Neuron (in vitro differentiated cells): ENCODE measurements around the gene AP2A2.

Experiments
- H2AFZ ChIP-seq: one replicate; pipeline ENCODE4 v1.6.1; 2013; ENCODE audit warnings: low read depth, mild to moderate bottlenecking, inconsistent platforms, low read length, moderate library complexity
- H3K27me3 ChIP-seq: one replicate; pipeline ENCODE4 v1.6.1; 2013; ENCODE audit warnings: low read length; ENCODE audit not compliant: insufficient read depth
- H3K36me3 ChIP-seq: one replicate; pipeline ENCODE4 v1.6.1; 2013; ENCODE audit warnings: low read length; ENCODE audit not compliant: insufficient read depth
- H3K4me1 ChIP-seq: one replicate; pipeline ENCODE4 v1.6.1; 2013; ENCODE audit warnings: low read length; ENCODE audit not compliant: insufficient read depth
- H3K4me3 ChIP-seq: 2 replicates; pipeline ENCODE4 v1.5.1; 2013; ENCODE audit warnings: mild to moderate bottlenecking, low read length, moderate library complexity
- H3K9me3 ChIP-seq: one replicate; pipeline ENCODE4 v1.6.1; 2013; ENCODE audit warnings: low read length

The AP2A2 gene

DNA sequence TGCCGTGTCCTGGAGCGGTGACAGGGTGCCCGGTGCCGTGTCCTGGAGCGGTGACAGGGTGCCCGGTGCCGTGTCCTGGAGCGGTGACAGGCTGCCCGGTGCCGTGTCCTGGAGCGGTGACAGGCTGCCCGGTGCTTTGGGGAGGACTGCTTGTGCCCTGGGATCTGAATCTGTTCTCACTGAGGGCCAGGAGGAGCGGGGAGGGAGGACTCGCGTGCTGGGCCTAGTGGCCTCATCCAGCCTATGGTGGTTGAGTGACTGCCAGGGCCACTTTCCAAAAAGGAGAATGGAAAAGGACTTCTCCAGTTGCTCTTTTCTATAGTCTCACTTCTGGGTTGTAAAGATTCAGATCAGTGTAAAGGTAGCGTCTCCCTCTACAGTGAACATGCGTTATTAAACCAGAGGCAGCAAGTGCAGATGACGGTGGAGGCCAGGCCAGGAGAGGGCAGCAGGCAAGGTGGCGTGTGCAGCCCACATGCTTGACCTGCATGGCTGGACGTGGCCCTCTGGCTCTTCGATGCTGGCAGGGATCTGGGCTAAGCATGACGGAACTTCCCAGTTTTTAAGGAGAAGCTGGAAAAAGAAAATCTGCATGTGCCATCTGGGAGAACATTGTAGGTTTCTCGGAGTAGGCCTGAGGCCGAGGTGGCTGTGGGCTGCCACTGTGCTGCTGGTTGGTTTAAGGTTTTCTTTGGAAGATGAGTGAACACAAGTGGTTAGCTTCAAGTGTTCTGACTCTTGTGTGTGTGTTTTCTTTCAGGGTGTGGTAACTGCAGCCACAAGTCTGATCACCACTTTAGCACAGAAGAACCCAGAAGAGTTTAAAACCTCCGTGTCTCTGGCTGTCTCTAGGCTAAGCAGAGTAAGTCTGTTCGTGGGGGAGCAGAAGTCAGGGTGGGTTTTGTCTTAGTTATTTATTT lies 55.0 kb downstream of the AP2A2 start:
- H3K4me3 ChIP-seq, result no peak overlapping the region
- no peaks in the 10 kb centered on the region for H3K4me1 ChIP-seq
- H3K9me3 ChIP-seq, result no peaks in the 10 kb centered on the region
- peaks cover 61% of the 10 kb centered on the region for H3K36me3 ChIP-seq
- H2AFZ ChIP-seq, result no peak overlapping the region
- H3K27me3 ChIP-seq, result no peaks in the 10 kb centered on the region

DNA sequence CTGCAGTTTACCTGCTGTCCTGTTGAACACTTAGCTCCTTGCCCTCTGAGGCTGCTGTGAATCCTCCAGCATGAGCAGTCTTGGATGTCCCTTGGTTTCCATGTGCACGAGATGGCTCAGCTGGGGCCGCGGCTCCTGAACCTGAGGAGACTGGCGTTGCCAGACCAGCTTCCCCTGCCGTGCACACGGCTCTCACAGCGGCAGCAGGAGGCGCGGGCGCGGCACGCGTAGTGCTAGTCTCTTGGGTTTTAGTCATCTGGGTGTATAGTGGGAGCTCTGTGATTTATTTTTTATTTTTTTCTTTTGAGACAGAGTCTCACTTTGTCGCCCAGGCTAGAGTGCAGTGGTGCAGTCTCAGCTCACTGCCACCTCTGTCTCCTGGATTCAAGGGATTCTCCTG lies 56.1 kb downstream of the AP2A2 start:
- no peak overlapping the region for H2AFZ ChIP-seq
- H3K36me3 ChIP-seq, result peaks cover 67% of the 10 kb centered on the region
- no peaks in the 10 kb centered on the region for H3K9me3 ChIP-seq
- no peaks in the 10 kb centered on the region for H3K4me1 ChIP-seq
- H3K4me3 ChIP-seq, result no peak overlapping the region
- no peaks in the 10 kb centered on the region for H3K27me3 ChIP-seq

- no peak overlapping the region for H2AFZ ChIP-seq
- no peaks in the 10 kb centered on the region for H3K9me3 ChIP-seq
- H3K4me1 ChIP-seq, result no peaks in the 10 kb centered on the region
- H3K4me3 ChIP-seq, result no peak overlapping the region
- H3K27me3 ChIP-seq, result no peaks in the 10 kb centered on the region
- H3K36me3 ChIP-seq, result peaks cover 64% of the 10 kb centered on the region
Measured at GRCh38 chr11:984546-984945, 58.9 kb downstream of the AP2A2 start.

DNA sequence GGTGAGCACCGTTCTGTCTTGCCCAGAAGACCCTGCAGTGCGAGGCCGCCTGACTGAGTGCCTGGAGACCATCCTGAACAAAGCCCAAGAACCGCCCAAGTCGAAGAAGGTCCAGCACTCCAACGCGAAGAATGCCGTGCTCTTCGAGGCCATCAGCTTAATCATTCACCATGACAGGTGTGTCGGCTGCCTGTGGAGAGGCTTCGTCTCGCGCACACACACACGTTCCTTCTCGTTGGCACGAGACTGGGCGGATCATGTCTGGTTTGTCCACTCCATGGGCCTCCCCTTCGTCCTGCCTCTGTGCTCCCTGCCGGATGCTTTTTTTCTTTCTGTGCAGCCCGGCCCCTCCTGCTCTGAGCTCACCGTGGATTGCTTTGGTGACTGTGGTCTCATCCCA lies 59.7 kb downstream of the AP2A2 start:
- peaks cover 72% of the 10 kb centered on the region for H3K36me3 ChIP-seq
- H3K4me3 ChIP-seq, result no peak overlapping the region
- no peaks in the 10 kb centered on the region for H3K4me1 ChIP-seq

GRCh38 chr11:985848-986247 lies 60.2 kb downstream of the AP2A2 start:
- Histone ChIP-seq H3K4me1 (no peaks in the 10 kb centered on the region), H3K27me3 (no peaks in the 10 kb centered on the region), H2AFZ (no peak overlapping the region), H3K4me3 (no peak overlapping the region), H3K36me3 (peaks cover 73% of the 10 kb centered on the region), H3K9me3 (no peaks in the 10 kb centered on the region)

More for the DNA sequence above, 59.7 kb downstream of the AP2A2 start:
- Histone ChIP-seq H3K9me3 (no peaks in the 10 kb centered on the region), H2AFZ (no peak overlapping the region), H3K27me3 (no peaks in the 10 kb centered on the region)

DNA sequence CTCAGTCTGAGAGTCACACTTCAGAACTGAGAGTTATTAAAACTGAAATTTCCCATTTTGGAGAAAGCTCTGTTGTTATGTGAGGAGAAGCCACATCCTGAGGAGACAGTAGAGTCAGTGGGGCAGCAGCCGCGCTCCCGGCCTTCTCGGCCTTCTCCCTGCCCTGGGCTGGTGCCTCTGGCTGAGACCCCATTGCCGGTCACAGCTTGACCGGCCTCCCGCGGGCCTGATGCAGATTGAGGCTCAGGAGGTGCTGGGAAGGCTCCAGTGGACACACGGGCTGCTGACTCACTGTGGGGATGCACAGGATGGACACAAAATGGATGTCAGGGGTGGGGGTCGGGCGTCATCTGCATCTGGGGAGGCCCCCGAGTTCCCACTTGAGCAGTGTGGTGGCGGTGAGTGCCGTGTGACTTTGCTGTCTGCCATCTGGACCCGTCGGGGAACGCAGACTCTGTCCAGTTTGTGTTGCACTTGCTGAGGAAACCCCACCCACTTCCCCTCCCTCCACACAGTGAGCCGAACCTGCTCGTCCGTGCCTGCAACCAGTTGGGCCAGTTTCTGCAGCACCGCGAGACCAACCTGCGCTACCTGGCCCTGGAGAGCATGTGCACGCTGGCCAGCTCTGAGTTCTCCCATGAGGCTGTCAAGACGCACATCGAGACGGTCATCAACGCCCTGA lies 60.7 kb downstream of the AP2A2 start:
- Histone ChIP-seq H3K9me3 (no peaks in the 10 kb centered on the region), H3K4me3 (no peak overlapping the region), H3K36me3 (peaks cover 73% of the 10 kb centered on the region), H3K27me3 (no peaks in the 10 kb centered on the region), H2AFZ (no peak overlapping the region), H3K4me1 (no peaks in the 10 kb centered on the region)

- no peak overlapping the region for H2AFZ ChIP-seq
- no peaks in the 10 kb centered on the region for H3K4me1 ChIP-seq
- H3K4me3 ChIP-seq, result no peak overlapping the region
- no peaks in the 10 kb centered on the region for H3K27me3 ChIP-seq
- peaks cover 70% of the 10 kb centered on the region for H3K36me3 ChIP-seq
- no peaks in the 10 kb centered on the region for H3K9me3 ChIP-seq
Measured at GRCh38 chr11:986952-987305, 61.3 kb downstream of the AP2A2 start.

- no peak overlapping the region for H2AFZ ChIP-seq
- no peaks in the 10 kb centered on the region for H3K4me1 ChIP-seq
- H3K36me3 ChIP-seq, result peaks cover 77% of the 10 kb centered on the region
- H3K4me3 ChIP-seq, result no peak overlapping the region
- H3K9me3 ChIP-seq, result no peaks in the 10 kb centered on the region
- H3K27me3 ChIP-seq, result no peaks in the 10 kb centered on the region
Measured at GRCh38 chr11:987671-988070, 62.0 kb downstream of the AP2A2 start.

GRCh38 chr11:990101-990500 lies 64.4 kb downstream of the AP2A2 start:
- H3K4me3 ChIP-seq, result no peak overlapping the region
- peaks cover 82% of the 10 kb centered on the region for H3K36me3 ChIP-seq
- no peaks in the 10 kb centered on the region for H3K9me3 ChIP-seq
- no peaks in the 10 kb centered on the region for H3K4me1 ChIP-seq
- no peak overlapping the region for H2AFZ ChIP-seq
- no peaks in the 10 kb centered on the region for H3K27me3 ChIP-seq

DNA sequence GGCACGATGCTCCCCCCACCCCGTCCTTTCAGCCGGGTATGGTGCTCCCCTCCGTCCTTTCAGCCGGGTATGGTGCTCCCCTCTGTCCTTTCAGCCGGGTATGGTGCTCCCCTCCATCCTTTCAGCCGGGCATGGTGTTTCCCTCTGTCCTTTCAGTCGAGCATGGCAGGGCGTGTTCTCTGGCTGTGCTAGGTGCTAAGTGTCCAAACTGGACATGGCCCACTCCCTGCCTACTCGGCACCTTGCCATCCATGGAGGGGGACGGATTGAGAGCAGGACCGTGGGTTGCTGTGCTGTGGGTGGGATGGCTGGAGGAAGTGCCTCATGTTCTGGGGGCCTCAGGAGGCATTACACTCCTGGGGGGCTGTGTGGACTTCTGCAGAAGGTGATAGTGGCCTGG lies 65.4 kb downstream of the AP2A2 start:
- H3K36me3 ChIP-seq, result peaks cover 73% of the 10 kb centered on the region
- H3K4me3 ChIP-seq, result no peak overlapping the region
- no peaks in the 10 kb centered on the region for H3K27me3 ChIP-seq
- peaks cover 5% of the 10 kb centered on the region for H3K4me1 ChIP-seq
- H2AFZ ChIP-seq, result no peak overlapping the region
- no peaks in the 10 kb centered on the region for H3K9me3 ChIP-seq

GRCh38 chr11:991711-992307 lies 66.1 kb downstream of the AP2A2 start:
- Histone ChIP-seq H3K4me1 (peaks cover 8% of the 10 kb centered on the region), H3K27me3 (no peaks in the 10 kb centered on the region), H3K9me3 (no peaks in the 10 kb centered on the region), H2AFZ (no peak overlapping the region), H3K36me3 (peaks cover 69% of the 10 kb centered on the region), H3K4me3 (no peak overlapping the region)

DNA sequence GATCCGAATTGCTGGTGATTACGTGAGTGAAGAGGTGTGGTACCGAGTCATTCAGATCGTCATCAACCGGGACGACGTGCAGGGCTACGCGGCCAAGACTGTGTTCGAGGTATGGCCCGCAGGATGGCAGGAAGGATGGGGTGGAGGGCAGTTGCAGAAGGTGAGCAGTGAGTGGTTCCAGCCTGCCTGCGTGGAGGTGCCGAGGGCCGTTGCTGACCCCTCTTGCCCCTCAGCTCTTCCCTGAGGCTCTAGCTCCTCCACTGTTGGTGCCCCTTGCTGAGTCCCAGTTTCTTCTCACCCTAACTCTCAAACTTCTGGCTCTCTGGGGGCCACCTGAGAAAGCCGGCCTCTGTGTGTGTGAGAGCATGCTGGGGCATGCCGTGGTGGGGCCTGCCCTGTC lies 66.9 kb downstream of the AP2A2 start:
- Histone ChIP-seq H3K9me3 (no peaks in the 10 kb centered on the region), H3K4me3 (no peak overlapping the region), H2AFZ (no peak overlapping the region), H3K4me1 (peaks cover 8% of the 10 kb centered on the region), H3K27me3 (no peaks in the 10 kb centered on the region), H3K36me3 (peaks cover 69% of the 10 kb centered on the region)

GRCh38 chr11:993632-994167 lies 68.0 kb downstream of the AP2A2 start:
- Histone ChIP-seq H3K4me1 (peaks cover 8% of the 10 kb centered on the region), H2AFZ (no peak overlapping the region), H3K9me3 (no peaks in the 10 kb centered on the region), H3K27me3 (no peaks in the 10 kb centered on the region), H3K36me3 (peaks cover 57% of the 10 kb centered on the region), H3K4me3 (no peak overlapping the region)
